ENCODE data around the gene ESPNL.

Gene ESPNL

DNA sequence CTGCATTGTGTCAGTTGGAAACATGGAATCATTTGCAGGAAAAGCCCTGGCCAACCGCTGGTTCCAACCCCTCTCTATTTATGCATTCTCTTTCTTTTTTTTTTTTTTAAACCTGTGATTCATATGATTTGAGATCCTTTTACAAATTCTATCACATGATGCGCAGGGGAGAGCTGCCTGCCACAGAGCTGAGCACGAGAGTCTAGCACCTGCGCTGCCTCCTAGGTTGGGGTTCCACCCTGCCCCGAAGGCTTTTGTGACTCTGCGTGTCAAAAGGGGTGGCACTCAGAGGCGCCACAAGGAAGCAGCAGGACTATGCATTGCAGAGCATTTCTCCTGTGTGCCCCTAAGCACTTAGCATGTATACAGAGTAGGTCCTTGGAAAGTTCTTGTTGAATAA is 17.3 kb upstream of the ESPNL start:
- DNase-seq (ENCODE audit: low spot score in 2 of 2) (no peak), ATAC-seq (replicated peaks; ENCODE audit: extremely low read depth, poor library complexity, severe bottlenecking) (no peak)
- Mint-ChIP-seq H3K4me1 (peaks cover 10% of the 10 kb centered on the region), H3K27ac (ENCODE audit: low read depth) (no peak overlapping the region), H3K4me3 (no peak overlapping the region), H3K9me3 (no peaks in the 10 kb centered on the region), H3K27me3 (no peaks in the 10 kb centered on the region), H3K36me3 (ENCODE audit: insufficient read depth) (peaks cover 10% of the 10 kb centered on the region)

DNA sequence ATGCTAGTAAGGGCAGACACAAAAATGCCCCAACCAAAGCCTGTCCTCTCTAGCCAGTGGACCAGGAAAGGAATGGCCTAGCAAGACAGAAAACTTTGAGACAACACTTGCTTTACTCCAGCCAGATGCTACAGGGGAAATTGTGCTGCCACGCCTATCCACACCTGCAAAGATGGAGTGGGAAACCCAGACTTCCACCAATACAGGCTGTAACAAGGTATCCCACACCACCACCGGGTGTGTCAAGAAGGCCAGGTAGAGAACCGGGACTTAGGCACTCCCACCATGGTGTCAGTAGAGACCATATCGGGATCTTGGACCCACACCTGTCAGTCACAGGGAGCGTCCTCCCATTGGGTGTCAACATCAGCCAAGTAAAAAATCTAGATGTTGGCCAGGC is 16.2 kb upstream of the ESPNL start:
- Mint-ChIP-seq H3K4me1 (peaks cover 10% of the 10 kb centered on the region), H3K27ac (ENCODE audit: low read depth) (no peak overlapping the region), H3K4me3 (no peak overlapping the region), H3K27me3 (no peaks in the 10 kb centered on the region), H3K9me3 (no peaks in the 10 kb centered on the region), H3K36me3 (ENCODE audit: insufficient read depth) (peaks cover 12% of the 10 kb centered on the region)
- DNase-seq (ENCODE audit: low spot score in 2 of 2) (no peak), ATAC-seq (replicated peaks; ENCODE audit: extremely low read depth, poor library complexity, severe bottlenecking) (no peak)

DNA sequence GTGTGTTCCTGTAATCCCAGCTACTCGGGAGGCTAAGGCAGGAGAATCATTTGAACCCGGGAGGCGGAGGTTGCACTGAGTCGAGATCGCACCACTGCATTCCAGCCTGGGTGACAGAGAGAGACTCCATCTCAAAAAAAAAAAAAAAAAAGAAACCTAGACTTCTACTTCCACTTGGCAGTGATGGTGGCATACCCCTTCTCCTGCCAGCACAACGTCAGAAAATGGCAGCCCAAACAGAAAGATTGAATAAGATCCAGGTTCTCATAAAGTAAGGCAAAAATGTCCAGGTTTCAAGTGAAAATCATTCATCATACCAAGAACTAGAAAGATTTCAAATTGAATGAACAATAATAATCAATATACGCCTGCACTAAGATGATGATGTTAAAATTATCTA is 15.4 kb upstream of the ESPNL start:
- Mint-ChIP-seq H3K27ac (ENCODE audit: low read depth) (no peak overlapping the region), H3K36me3 (ENCODE audit: insufficient read depth) (peaks cover 12% of the 10 kb centered on the region), H3K4me3 (no peak overlapping the region), H3K4me1 (peaks cover 8% of the 10 kb centered on the region), H3K27me3 (no peaks in the 10 kb centered on the region), H3K9me3 (no peaks in the 10 kb centered on the region)
- DNase-seq (ENCODE audit: low spot score in 2 of 2): no peak
- ATAC-seq (replicated peaks; ENCODE audit: extremely low read depth, poor library complexity, severe bottlenecking): no peak

DNA sequence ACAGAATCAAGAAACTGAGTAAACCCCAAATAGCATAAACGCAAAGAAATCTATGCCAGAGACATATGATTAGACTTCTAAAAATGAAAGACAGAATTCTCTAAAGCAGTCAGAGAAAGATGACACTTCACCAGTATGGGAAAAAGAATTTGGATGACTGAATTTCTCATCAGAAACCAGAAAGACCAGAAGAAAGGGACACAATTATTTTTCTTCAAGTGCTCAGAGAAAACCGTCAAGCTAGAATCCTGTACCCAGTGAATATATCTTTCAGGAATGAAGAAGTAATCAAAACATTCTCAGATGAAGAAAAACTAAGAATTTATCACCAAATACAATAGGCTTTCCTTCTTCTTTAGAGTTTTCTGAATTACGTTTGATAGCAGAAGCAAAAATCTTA is 14.2 kb upstream of the ESPNL start:
- H3K27me3 Mint-ChIP-seq: no peaks in the 10 kb centered on the region
- no peak for ATAC-seq (replicated peaks; ENCODE audit: extremely low read depth, poor library complexity, severe bottlenecking)
- DNase-seq (ENCODE audit: low spot score in 2 of 2): no peak
- no peak overlapping the region for H3K4me3 Mint-ChIP-seq
- no peak overlapping the region for H3K27ac Mint-ChIP-seq (ENCODE audit: low read depth)
- no peaks in the 10 kb centered on the region for H3K9me3 Mint-ChIP-seq
- peaks cover 5% of the 10 kb centered on the region for H3K4me1 Mint-ChIP-seq
- H3K36me3 Mint-ChIP-seq (ENCODE audit: insufficient read depth): peaks cover 11% of the 10 kb centered on the region

DNA sequence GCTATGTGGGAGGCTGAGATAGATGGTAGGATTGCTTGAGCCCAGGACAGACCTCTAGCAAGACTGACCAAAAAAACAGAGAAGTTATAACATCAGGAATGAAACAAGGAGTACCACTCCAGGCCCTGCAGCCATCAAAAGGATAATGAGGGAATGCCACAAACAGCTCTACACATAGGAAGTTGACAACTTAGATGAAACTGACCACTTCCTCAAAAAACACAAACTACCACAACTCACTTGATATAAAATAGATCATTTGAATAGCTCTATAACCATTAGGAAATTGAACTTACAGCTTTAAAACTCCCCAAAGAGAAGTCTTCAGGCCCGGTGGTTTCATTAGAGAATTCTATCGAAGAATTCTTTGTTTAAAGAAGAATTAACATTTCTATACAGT is 12.9 kb upstream of the ESPNL start:
- no peak for DNase-seq (ENCODE audit: low spot score in 2 of 2)
- Mint-ChIP-seq H3K4me1 (peaks cover 5% of the 10 kb centered on the region), H3K27me3 (no peaks in the 10 kb centered on the region), H3K4me3 (no peak overlapping the region), H3K36me3 (ENCODE audit: insufficient read depth) (peaks cover 9% of the 10 kb centered on the region), H3K27ac (ENCODE audit: low read depth) (no peak overlapping the region), H3K9me3 (no peaks in the 10 kb centered on the region)
- no peak for ATAC-seq (replicated peaks; ENCODE audit: extremely low read depth, poor library complexity, severe bottlenecking)

DNA sequence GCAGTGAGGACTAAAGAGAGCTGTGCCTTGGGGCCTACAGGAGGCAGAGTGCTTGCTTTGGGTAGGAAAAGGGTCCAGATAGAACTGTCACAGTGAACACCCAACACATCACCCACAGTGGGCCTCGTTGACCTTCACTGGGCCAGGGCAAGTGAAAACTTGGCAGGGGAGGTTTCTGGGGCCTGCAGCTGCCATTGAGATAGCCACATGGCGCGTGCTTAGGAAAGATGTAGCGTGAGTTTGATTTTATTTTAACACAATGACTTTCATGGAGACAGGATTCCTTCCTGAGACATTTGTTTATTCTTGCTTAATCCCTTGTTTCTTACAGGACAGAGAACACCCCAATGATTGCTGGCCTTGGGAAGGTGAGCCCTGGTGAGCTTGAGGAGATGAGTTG is 9.3 kb upstream of the ESPNL start:
- Mint-ChIP-seq H3K4me3 (no peak overlapping the region), H3K9me3 (no peaks in the 10 kb centered on the region), H3K27ac (ENCODE audit: low read depth) (no peak overlapping the region), H3K36me3 (ENCODE audit: insufficient read depth) (peaks cover 6% of the 10 kb centered on the region), H3K4me1 (peaks cover 5% of the 10 kb centered on the region), H3K27me3 (no peaks in the 10 kb centered on the region)
- no peak for ATAC-seq (replicated peaks; ENCODE audit: extremely low read depth, poor library complexity, severe bottlenecking)
- DNase-seq (ENCODE audit: low spot score in 2 of 2): no peak

DNA sequence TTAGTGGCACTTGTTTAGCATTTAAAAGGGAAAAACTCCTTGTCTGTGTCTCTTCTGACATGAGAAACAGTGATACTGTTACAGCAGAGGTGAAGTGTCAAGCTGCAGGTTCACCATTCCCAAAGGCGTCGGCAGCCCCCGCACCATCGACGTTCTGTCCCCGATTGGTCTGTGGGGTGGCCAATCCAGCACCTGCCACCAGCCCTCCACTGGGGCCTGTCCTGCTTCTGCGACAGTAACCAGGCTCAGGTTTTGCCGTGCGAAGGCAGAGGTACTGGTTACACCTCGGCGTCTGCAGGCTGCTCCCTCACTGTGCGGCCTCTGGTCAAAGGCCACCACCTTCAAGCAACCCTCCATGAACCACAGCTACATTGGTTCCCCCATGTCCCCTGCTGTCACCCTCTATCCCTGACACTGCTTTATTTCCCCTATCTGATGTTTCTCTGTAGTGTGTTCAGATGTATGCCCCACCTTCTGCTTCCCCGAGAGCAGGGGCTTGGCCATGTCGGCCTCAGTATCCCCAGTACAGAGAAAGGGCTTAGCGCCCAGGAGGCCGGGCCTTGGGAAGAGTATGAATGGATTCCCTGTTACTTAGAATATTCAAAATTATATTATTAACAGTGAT is 8.6 kb upstream of the ESPNL start:
- Mint-ChIP-seq H3K27ac (ENCODE audit: low read depth) (no peak overlapping the region), H3K4me1 (peaks cover 5% of the 10 kb centered on the region), H3K27me3 (no peaks in the 10 kb centered on the region), H3K36me3 (ENCODE audit: insufficient read depth) (peaks cover 6% of the 10 kb centered on the region), H3K4me3 (no peak overlapping the region), H3K9me3 (no peaks in the 10 kb centered on the region)
- no peak for ATAC-seq (replicated peaks; ENCODE audit: extremely low read depth, poor library complexity, severe bottlenecking)
- DNase-seq (ENCODE audit: low spot score in 2 of 2): no peak

DNA sequence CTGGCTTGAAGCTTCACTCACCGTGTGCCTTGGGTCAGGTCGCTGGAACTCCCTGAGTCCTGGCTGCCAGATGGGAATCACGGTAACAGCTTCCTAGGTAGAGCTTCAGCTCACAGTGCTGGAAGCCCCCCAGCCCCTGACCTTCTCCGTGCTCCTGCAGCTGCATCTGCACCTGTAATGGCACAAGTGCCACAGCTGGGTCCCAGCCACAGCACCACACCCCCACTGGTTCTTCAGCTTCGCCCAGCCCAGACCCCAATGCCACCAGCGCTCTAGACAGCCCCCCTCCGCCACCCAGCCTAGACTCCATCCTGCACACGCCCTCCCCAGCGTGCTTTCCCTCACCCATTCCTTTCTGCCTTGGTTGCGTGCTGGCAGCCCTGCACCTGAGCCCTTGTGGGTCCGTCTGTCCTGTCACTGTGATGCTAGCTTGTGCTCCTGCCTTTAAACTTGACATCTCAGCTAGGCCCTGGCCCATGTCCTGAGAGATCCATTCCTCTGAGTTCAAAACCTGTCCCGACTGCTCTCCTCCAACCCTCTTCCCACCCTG is 7.6 kb upstream of the ESPNL start:
- H3K4me3 Mint-ChIP-seq: no peak overlapping the region
- DNase-seq (ENCODE audit: low spot score in 2 of 2): no peak
- ATAC-seq (replicated peaks; ENCODE audit: extremely low read depth, poor library complexity, severe bottlenecking): no peak
- H3K36me3 Mint-ChIP-seq (ENCODE audit: insufficient read depth): peaks cover 6% of the 10 kb centered on the region
- H3K27me3 Mint-ChIP-seq: no peaks in the 10 kb centered on the region
- no peaks in the 10 kb centered on the region for H3K4me1 Mint-ChIP-seq
- no peak overlapping the region for H3K27ac Mint-ChIP-seq (ENCODE audit: low read depth)
- no peaks in the 10 kb centered on the region for H3K9me3 Mint-ChIP-seq

DNA sequence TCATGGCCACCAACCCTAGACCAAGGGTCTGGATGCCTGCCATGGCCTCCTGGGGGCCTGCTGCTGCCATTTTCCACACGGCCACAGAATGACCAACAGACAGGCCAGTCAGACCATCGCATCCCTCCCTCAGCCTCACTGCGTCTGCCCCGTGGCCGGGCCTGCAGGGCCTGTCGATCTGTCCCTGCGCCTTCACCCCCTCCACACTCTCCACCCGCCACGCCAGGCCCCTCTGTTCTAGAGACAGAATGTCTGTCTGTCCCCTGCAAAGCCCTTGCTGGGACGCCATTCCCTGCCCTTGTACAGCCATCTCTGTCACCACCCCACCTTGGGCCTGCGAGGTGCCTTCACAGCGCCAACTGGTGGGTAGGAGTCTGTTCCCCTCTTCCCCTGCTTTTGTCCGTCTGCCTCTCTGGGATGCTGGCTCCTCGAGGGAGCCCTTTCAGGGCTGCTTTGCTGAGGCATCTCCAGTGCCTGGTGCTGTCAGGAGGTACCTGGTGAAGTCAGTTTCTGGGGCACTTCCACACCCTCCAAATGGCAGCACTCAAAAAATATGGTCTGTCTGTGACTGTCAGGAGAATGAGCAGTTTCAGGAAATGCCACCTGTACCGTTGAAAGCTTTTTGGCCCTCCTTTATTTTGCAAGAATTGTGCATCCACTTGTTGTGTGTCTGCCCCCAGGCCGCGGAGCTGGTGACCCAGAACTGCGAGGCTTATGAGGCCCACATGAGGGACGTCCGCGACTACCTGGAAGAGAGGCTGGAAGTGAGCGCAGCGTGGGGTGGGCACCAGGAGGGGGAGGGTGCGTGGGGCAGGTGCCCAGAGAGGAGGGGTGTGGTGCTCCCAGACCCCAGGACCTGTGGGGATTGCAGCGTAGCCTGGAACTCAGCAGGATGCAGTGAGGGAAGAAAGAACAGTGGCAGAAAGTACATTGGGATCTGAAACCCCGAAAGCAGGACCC is 6.7 kb upstream of the ESPNL start:
- Mint-ChIP-seq H3K4me3 (no peak overlapping the region), H3K36me3 (ENCODE audit: insufficient read depth) (peaks cover 4% of the 10 kb centered on the region), H3K4me1 (no peaks in the 10 kb centered on the region), H3K27ac (ENCODE audit: low read depth) (no peak overlapping the region), H3K27me3 (no peaks in the 10 kb centered on the region), H3K9me3 (no peaks in the 10 kb centered on the region)
- ATAC-seq (replicated peaks; ENCODE audit: extremely low read depth, poor library complexity, severe bottlenecking) (no peak), DNase-seq (ENCODE audit: low spot score in 2 of 2) (no peak)

DNA sequence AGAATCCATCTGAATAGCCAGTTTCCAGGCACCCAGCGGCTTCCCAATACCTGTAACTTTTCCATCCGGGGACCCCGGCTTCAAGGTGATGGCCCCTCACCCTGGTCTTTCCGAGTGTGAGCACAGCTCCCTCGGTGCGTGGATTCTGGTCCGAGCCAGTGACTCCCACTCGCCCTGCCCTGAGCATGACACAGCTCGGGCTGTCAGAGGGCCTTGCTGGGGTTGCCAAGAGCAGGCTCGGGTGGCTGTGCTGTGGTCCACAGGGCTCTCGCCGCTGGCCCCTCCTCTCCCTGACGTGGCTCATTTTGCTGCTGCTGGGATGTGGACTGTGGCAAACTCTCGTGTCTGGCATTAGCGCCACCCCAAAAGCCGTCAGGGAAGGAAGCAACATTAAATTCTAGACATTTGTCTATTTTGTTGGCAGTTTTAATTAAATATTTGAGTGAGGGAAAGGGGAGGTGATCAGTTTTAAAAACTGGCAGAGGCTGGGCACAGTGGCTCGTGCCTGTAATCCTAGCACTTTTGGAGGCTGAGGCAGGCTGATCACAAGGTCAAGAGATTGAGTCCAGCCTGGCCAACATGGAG is 5.6 kb upstream of the ESPNL start:
- H3K4me1 Mint-ChIP-seq: no peaks in the 10 kb centered on the region
- ATAC-seq (replicated peaks; ENCODE audit: extremely low read depth, poor library complexity, severe bottlenecking) (no peak), DNase-seq (ENCODE audit: low spot score in 2 of 2) (no peak)
- H3K36me3 Mint-ChIP-seq (ENCODE audit: insufficient read depth): peaks cover 4% of the 10 kb centered on the region
- H3K27me3 Mint-ChIP-seq: no peaks in the 10 kb centered on the region
- no peak overlapping the region for H3K27ac Mint-ChIP-seq (ENCODE audit: low read depth)
- no peak overlapping the region for H3K4me3 Mint-ChIP-seq
- H3K9me3 Mint-ChIP-seq: no peaks in the 10 kb centered on the region

DNA sequence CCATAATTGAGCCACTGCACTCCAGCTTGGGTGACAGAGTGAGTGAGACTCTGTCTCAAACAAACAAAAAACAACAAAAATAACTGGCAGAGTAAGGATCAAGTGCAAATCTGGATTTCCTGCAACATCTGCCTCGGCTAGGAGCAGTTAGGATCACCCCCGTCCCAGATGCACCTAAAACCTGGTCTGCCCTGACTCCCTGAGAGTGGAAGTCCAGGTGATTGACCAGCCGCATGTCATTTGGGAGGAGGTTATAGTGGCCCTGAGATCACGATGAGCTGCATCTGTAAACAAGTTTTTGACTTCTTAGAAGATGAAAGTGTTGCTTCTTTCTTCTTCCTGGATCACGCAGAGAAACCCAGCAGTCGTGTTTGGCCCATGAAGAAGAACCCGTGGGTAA is 5.0 kb upstream of the ESPNL start:
- H3K4me1 Mint-ChIP-seq: no peaks in the 10 kb centered on the region
- H3K4me3 Mint-ChIP-seq: no peak overlapping the region
- no peaks in the 10 kb centered on the region for H3K27me3 Mint-ChIP-seq
- no peak for DNase-seq (ENCODE audit: low spot score in 2 of 2)
- no peaks in the 10 kb centered on the region for H3K9me3 Mint-ChIP-seq
- H3K27ac Mint-ChIP-seq (ENCODE audit: low read depth): no peak overlapping the region
- H3K36me3 Mint-ChIP-seq (ENCODE audit: insufficient read depth): peaks cover 4% of the 10 kb centered on the region
- no peak for ATAC-seq (replicated peaks; ENCODE audit: extremely low read depth, poor library complexity, severe bottlenecking)

DNA sequence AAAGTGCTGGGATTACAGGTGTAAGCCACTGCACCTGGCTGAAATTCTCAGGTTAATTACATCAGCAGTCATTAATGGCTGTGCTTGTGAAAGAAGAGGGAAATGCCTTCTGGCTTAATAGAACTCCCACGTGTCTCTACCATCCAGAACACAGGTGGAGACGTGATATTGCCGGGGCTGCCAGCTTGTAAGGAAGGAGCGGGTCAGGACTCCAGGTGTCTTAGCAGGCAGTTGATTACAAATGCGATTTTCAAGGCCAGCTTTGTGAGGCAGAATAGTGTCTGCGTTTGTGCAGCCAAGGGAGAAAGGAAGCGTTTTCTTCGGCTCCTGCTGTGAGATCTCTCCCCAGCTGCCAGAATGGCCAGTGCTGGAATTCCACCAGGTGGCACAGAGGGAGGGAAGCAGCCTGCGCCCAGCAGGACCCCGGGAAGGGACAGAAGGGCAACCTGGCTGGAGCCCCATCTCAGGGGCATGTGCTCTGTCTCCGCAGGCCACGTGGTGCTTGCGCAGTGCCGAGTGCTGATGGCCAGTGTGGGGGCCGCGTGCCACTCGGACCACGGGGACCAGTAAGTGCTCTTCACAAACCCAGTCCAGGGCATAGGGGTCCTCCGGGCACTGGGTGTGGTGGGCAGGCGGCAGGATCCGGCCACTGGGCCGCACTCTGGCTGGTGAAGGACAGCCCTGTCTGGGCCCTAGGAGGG is 3.7 kb upstream of the ESPNL start:
- no peaks in the 10 kb centered on the region for H3K4me1 Mint-ChIP-seq
- no peak for ATAC-seq (replicated peaks; ENCODE audit: extremely low read depth, poor library complexity, severe bottlenecking)
- no peaks in the 10 kb centered on the region for H3K9me3 Mint-ChIP-seq
- no peak overlapping the region for H3K27ac Mint-ChIP-seq (ENCODE audit: low read depth)
- H3K27me3 Mint-ChIP-seq: no peaks in the 10 kb centered on the region
- no peak for DNase-seq (ENCODE audit: low spot score in 2 of 2)
- peaks cover 2% of the 10 kb centered on the region for H3K36me3 Mint-ChIP-seq (ENCODE audit: insufficient read depth)
- no peak overlapping the region for H3K4me3 Mint-ChIP-seq

Data from central memory CD8-positive, alpha-beta T cell (primary cell).